Heart left ventricle (tissue), 16 donors: Measurements from ENCODE around the gene GTF2H4. TPM values are rescaled to one million over a fixed set of nuclear protein-coding genes. Genes with fewer than 3 reads are reported as not detected.

Source experiments
- ATAC-seq, 4 donors: fragments of 200-7000 bp; cut with Tn5 transposase; one replicate each; pipeline ENCODE4 v1.9.1; 2020 to 2022; ENCODE audit warnings: moderate library complexity in 4 of 4, mild to moderate bottlenecking in 3 of 4, moderate number of reproducible peaks in 1 of 4
- DNase-seq, 5 donors: peaks; one replicate each; pipeline ENCODE4 v3.0.0-alpha.2; 2020
- H3K27ac ChIP-seq, 12 donors: fragments of 200-600 bp; sonication (generic) in 4 of 12; one replicate each; pipeline versions ENCODE4 v1.5.0 to v1.8.0; 2016 to 2022; ENCODE audit warnings: mild to moderate bottlenecking in 2 of 12
- H3K27me3 ChIP-seq, 9 donors: fragments of 200-600 bp; sonication (generic) in 2 of 9; one replicate each; pipeline versions ENCODE4 v1.5.1 to v1.8.0; 2016 to 2022; ENCODE audit warnings: mild to moderate bottlenecking in 3 of 9
- H3K36me3 ChIP-seq, 9 donors: fragments of 200-600 bp; sonication (generic) in 2 of 9; one replicate each; pipeline versions ENCODE4 v1.5.0 to v1.8.0; 2018 to 2022; ENCODE audit warnings: mild to moderate bottlenecking in 2 of 9
- H3K4me1 ChIP-seq, 12 donors: fragments of 200-600 bp; sonication (generic) in 4 of 12; one replicate each; pipeline versions ENCODE4 v1.5.0 to v1.8.0; 2016 to 2022; ENCODE audit warnings: mild to moderate bottlenecking in 3 of 12
- H3K4me3 ChIP-seq, 12 donors: fragments of 200-600 bp; sonication (generic) in 4 of 12; one replicate each; pipeline versions ENCODE4 v1.5.0 to v1.8.0; 2017 to 2022; ENCODE audit warnings: mild to moderate bottlenecking in 9 of 12, moderate library complexity in 4 of 12
- H3K9me3 ChIP-seq, 12 donors: fragments of 200-600 bp; sonication (generic) in 4 of 12; one replicate each; pipeline versions ENCODE4 v1.5.0 to v1.8.0; 2016 to 2022; ENCODE audit warnings: mild to moderate bottlenecking in 1 of 12
- CTCF ChIP-seq, 12 donors: fragments of 200-600 bp; sonication (generic) in 4 of 12; IDR thresholded peaks; one replicate each; pipeline versions ENCODE4 v1.5.0 to v1.8.0; 2018 to 2022; ENCODE audit warnings: antibody characterized with exemption in 12 of 12, mild to moderate bottlenecking in 5 of 12
- POLR2A ChIP-seq, 2 donors: fragments of 450-650 bp; IDR thresholded peaks; one replicate each; pipeline ENCODE4 v1.6.1; 2017; ENCODE audit warnings: antibody characterized with exemption in 2 of 2, mild to moderate bottlenecking in 2 of 2, moderate library complexity in 2 of 2
- WGBS, 4 donors: extraction: QIAGEN DNeasy Blood & Tissue Kit in 2 of 4; methylation state at CpG; one replicate each; pipeline versions ENCODE4 v1.1.5 to v1.1.7; 2013 to 2018; 5-methylcytosine and 5-hydroxymethylcytosine counted together
- intact Hi-C, 10 donors: fragments of 100-400 bp; cut with DNase I; formaldehyde crosslinking; loops; one replicate each; pipeline versions ENCODE4 v1.11.1 to v1.14.2; 2022
- polyA plus RNA-seq, 2 donors: library from polyadenylated mRNA; stranded (reverse); fragments of 200-250 nt; gene quantifications; one replicate each; pipeline ENCODE4 v1.2.3, GENCODE V29; 2013
- total RNA-seq, 9 donors: library from RNA; depleted of rRNA in 2 of 9; stranded (reverse); fragments of >200 nt in 2 of 9; fragmentation: NEBNext Ultra II Directional in 3 of 9; extraction: Animal tissue kit (Norgen Biotek cat#: 25700) in 3 of 9; gene quantifications; one replicate each; pipeline versions ENCODE4 v1.1.0 to v1.2.4, GENCODE V29; 2016 to 2023
- donor health status: ischemic (EF 13 %, LVEDD 7.1; RV severe dilation, severe dysfunction).
- donor health status: healthy with polysubstance abuse.
- donor health status: DM: no; HTN: yes; CAD: no.
- donor health status: DM: no; HTN: no; CAD: no.
- donor health status: ischemic (EF 25% LVEDD 6.9; RV normal size, moderate dysfunction).
- donor health status: ischemic (EF 25% LVEDD 5.7; RV mildly dilated, moderate dysfunction).
- donor health status: healthy.
- donor health status: DM: yes; HTN: yes; CAD: no.
- donor health status: ischemic (EF 35%, LVEDD 5.7; RV mildly dilated, moderate dysfunction).
- donor health status: nonischemic (EF 11% LVEDD 7.7; RV severe dilation, severe dysfunction).
- donor health status: DM: yes; HTN: yes; CAD: no.
- donor health status: PGD.
- donor health status: ischemic (EF 29% LVEDD 5.4; RV normal size, mild dysfunction).
- donor health status: nonischemic (EF 23%, LVEDD 6.1; RV moderate dilation, normal function).

Gene GTF2H4
- total and polyA plus RNA-seq, 11 donors: 4.2 to 22.4 (median 14.7) TPM

- peaks cover 0 to 18% (median 0%) of the 10 kb centered on the region in 12 donors for H3K4me1 ChIP-seq
- WGBS, 4 donors: 85 to 99% (median 98%) methylated on average over 3 of the region's 3 CpGs
- intact Hi-C loops: loop anchor here in 1 of 10 donors (10.0 kb wide), 1 partner anchor 116 kb away; no protein-coding TSS in a partner anchor
Observed at GRCh38 chr6:30928677-30929076, 20.7 kb downstream of the GTF2H4 start.

DNA sequence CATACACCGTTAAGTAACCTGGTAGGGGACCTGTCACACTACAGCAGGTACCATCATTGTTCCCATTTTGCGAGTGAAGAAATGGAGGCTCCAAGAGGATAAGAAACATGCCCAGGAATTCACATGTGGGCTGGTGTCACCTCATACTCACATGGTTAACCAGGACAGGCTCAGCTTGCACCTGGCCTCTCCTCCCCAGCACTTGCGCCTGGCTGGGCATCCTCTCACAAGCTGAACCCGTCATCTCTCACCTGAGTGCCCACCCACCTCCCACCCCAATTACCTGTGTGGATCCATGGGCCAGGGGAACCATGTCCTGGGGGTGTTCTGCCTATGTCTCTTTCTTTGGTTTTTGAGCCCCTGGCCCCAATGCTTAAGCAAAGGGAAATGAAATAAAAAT is 22.5 kb downstream of the GTF2H4 start:
- Histone ChIP-seq H3K27ac (no peak overlapping the region), H3K27me3 (no peaks in the 10 kb centered on the region), H3K36me3 (peaks cover 0 to 17% (median 14%) of the 10 kb centered on the region in 9 donors), H3K4me3 (no peak overlapping the region), H3K9me3 (peaks cover 0 to 10% (median 2%) of the 10 kb centered on the region in 12 donors), H3K4me1 (peaks cover 0 to 18% (median 0%) of the 10 kb centered on the region in 12 donors)
- no peak for TF ChIP-seq POLR2A (IDR thresholded peaks at IDR 0.05)
- intact Hi-C loops: no loop called here
- 90 to 94% (median 93%) methylated on average over 4 of the region's 4 CpGs for WGBS, 4 donors
- ATAC-seq: no peak
- DNase-seq: no peak

More at GRCh38 chr6:30928677-30929076, 20.7 kb downstream of the GTF2H4 start:
- peaks cover 0 to 31% (median 22%) of the 10 kb centered on the region in 9 donors for H3K36me3 ChIP-seq
- TF ChIP-seq CTCF (IDR thresholded peaks at IDR 0.05) (no peak), POLR2A (IDR thresholded peaks at IDR 0.05) (no peak)
- no peak overlapping the region for H3K27ac ChIP-seq
- no peak for DNase-seq
- no peak for ATAC-seq
- no peaks in the 10 kb centered on the region for H3K27me3 ChIP-seq
- peaks cover 0 to 10% (median 2%) of the 10 kb centered on the region in 12 donors for H3K9me3 ChIP-seq
- no peak overlapping the region for H3K4me3 ChIP-seq

DNA sequence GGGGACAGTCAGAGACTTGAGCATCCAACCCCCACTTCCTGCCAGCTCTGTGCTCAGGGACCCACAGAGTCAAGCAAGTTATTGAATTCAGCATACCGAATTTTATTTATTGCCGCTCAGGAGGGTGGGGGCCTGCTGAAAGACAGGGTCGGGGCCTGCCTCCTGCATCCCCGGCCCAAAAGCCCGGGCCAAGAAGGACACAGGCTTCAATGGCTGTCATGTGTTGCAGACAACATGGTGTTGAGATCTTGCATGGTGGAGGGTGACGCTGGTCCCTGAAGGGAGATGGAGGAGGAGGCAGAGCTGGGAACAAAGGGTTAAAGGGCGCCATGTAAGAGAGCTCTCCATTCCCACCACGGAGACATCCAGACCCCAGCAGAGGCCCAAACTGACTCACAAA is 23.3 kb downstream of the GTF2H4 start:
- peak in 1 of 5 donors; percentile 55 for DNase-seq
- WGBS, 4 donors: 56 to 72% (median 62%) methylated on average over 8 of the region's 8 CpGs
- Histone ChIP-seq H3K4me1 (peaks cover 0 to 11% (median 0%) of the 10 kb centered on the region in 12 donors), H3K4me3 (no peak overlapping the region), H3K36me3 (peaks cover 0 to 9% (median 6%) of the 10 kb centered on the region in 9 donors), H3K9me3 (peaks cover 0 to 10% (median 2%) of the 10 kb centered on the region in 12 donors), H3K27ac (no peak overlapping the region), H3K27me3 (no peaks in the 10 kb centered on the region)
- ATAC-seq: no peak
- no peak for TF ChIP-seq POLR2A (IDR thresholded peaks at IDR 0.05)
- TF ChIP-seq CTCF (IDR thresholded peaks at IDR 0.05): no peak
- intact Hi-C loops: no loop called here

- ATAC-seq (no peak), DNase-seq (no peak)
- peaks cover 0 to 3% (median 0%) of the 10 kb centered on the region in 12 donors for H3K4me1 ChIP-seq
- H3K27ac ChIP-seq: no peak within 1 kb of the TSS
- H3K27me3 ChIP-seq: peaks cover 0 to 3% (median 0%) of the 10 kb centered on the region in 9 donors
- peaks cover 0 to 2% (median 0%) of the 10 kb centered on the region in 9 donors for H3K36me3 ChIP-seq
- no peak within 1 kb of the TSS for H3K4me3 ChIP-seq
- H3K9me3 ChIP-seq: peaks cover 0 to 10% (median 2%) of the 10 kb centered on the region in 12 donors
- intact Hi-C loops: no loop called here
- WGBS, 4 donors: 86 to 88% (median 87%) methylated on average over 7 of the region's 7 CpGs
- no peak for TF ChIP-seq CTCF (IDR thresholded peaks at IDR 0.05)
Observed at GRCh38 chr6:30931969-30932645, 24.1 kb downstream of the GTF2H4 start, which contains the start of gene SFTA2. Gene SFTA2 (minus strand): TSS chr6:30932170. CDS start chr6:30932096, 74 bp downstream.
